GM21723 (cell line): Measurements from ENCODE around the gene NOVA2.
"Not testable (repeated sequence)": the region's sequence is repeated elsewhere in the genome, so short reads cannot be mapped to it uniquely, and the experiment has no call there.

ENCODE experiments used
- ATAC-seq: cut with Tn5 transposase; IDR thresholded peaks from one replicate; pipeline ENCODE4 v1.9.1; 2021; ENCODE audit warnings: mild to moderate bottlenecking, moderate library complexity; ENCODE audit not compliant: unreplicated experiment

The NOVA2 gene

GRCh38 chr19:45897261-45897812 is 76.3 kb downstream of the NOVA2 start:
- no peak for ATAC-seq

GRCh38 chr19:45895983-45896599 is 77.6 kb downstream of the NOVA2 start:
- ATAC-seq = not testable (repeated sequence)

DNA sequence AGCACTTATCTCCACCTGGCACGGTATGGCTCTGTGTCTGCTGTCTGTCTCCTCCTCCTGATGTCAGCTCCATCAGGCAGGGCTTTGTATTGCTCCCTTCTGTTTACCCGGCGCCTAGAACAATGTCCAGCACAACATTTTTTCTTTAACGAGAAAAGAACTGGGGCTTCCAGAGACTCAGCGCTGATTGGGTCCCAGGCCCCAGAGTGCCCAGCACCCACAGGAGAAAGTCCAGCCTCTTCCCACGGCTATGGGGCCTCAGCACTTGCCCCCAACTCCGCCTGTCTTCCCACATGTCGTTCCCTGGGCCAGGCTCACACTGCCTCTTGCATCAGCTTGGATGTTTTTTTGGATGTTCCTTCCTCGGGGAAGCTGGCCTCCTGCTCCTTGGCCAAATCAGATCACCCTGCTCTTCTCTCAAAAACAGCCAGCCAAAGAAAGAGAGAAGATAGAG is 78.1 kb downstream of the NOVA2 start:
- ATAC-seq = no peak

GRCh38 chr19:45890877-45891276 is 82.8 kb downstream of the NOVA2 start:
- ATAC-seq = no peak

DNA sequence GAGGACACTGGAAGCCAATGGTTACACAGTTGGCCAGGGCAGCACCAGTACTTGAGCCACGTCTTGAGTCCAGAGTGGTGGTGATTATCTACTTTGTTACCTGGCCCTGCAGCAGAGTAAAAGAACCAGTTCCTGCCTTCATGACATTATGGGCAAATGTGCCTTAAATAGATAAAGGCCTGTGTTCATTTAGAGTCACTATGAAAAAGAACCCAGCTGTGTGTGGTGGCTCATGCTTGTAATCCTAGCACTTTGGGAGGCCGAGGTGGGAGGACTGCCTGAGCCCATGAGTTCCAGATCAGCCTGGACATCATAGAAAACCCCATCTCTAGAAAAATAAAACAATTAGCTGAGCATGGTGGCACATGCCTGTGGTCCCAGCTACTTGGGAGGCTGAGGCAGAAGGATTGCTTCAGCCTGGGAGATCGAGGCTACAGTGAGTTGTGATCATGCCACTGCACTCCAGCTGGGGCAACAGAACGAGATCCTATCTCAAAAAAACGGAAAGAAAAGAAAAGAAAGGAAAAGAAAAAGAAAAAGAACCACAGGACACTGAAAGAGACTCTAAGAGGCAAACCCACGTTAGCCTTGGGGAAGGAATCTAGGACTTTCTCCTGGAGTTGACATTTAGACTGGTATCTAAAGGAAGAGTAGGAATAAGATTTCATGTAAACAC is 84.3 kb downstream of the NOVA2 start:
- ATAC-seq = no peak

- no peak for ATAC-seq
Measured at GRCh38 chr19:45887200-45887710, 86.4 kb downstream of the NOVA2 start.

DNA sequence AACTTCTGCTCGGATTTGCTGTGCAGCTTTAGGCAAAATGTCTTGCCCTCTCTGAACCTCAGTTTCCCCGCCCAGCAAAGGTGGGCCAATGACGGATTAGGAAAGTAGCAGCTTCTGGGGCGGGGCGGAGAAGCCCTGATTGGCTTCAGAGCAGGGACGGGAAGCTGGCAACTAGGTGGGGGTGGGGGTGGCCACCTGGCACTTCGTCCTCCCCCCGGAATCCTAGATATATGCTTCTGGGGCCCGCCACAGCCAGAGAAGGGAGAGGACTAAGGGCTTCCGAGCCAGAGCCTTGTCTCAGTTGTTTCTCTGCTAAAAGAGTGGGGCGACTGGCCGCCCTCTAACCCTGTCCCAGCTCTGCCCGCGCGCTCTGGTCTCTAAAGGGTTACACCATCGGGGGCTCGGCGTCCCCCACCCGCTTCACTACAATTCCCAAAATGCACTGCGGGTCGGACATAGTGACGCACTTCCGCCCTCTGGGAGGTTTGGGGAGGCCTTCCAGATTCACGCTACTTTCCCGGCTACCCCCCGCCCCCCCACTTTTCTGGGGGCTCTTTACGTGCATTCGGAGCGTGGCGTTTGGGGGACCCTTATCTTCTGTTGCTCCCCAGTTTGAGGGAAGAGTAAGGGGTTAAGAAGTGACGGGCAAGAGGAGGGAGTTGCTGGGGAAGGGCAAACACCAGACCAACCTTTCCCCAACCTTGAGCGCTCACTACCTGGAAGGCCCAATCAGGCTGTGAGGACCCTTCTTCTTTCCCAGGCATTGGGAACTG is 87.1 kb downstream of the NOVA2 start:
- peak; percentile 57 for ATAC-seq

- ATAC-seq = peak; percentile 55
Measured at GRCh38 chr19:45885556-45886426, 87.9 kb downstream of the NOVA2 start, which contains the start of gene IRF2BP1. Gene IRF2BP1, minus strand, starts transcription at chr19:45886141. Its CDS starts 367 bp downstream, at chr19:45885774.

DNA sequence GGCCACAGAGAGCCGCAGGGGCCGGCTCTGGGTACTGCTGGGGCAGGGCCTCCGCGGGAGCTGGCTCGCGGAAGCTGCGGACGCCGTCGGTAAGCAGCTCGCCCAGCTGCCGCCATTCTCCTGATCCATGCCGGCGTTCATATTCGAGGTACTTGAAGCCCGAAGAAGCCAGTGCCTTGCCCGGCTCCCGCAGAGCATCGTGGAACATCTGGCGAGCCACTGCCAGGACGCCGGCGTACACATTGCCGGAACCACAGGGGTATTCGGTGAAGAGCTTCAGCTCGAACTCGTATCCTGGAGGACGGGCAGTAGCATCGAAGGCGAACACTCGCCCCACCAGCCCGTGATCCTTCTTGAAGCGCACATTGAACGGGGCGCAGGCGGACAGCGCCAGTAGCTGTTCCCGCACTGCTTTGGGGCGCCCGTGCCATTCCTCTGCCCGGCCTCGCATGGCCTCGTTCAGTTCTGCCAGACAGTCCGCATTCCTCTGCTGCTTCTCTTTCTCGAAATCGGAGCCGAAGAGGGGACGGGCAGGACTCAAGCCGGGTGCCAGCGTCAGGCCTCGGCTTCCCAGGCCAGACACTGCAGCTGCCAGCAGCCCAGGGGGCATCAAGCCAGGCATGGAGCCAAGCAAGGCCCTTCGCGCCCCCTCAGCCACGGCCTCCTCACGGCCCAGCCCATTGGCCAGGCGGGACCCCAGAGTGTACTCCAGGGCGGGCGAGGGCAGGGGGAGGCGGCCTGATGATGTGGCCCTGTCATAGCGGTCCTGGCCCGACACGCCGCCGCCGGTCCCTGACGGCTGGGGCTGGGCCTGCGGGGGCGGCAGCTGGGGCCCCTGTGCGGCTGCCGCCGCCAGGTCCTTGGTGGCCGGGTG is 88.7 kb downstream of the NOVA2 start:
- no peak for ATAC-seq

DNA sequence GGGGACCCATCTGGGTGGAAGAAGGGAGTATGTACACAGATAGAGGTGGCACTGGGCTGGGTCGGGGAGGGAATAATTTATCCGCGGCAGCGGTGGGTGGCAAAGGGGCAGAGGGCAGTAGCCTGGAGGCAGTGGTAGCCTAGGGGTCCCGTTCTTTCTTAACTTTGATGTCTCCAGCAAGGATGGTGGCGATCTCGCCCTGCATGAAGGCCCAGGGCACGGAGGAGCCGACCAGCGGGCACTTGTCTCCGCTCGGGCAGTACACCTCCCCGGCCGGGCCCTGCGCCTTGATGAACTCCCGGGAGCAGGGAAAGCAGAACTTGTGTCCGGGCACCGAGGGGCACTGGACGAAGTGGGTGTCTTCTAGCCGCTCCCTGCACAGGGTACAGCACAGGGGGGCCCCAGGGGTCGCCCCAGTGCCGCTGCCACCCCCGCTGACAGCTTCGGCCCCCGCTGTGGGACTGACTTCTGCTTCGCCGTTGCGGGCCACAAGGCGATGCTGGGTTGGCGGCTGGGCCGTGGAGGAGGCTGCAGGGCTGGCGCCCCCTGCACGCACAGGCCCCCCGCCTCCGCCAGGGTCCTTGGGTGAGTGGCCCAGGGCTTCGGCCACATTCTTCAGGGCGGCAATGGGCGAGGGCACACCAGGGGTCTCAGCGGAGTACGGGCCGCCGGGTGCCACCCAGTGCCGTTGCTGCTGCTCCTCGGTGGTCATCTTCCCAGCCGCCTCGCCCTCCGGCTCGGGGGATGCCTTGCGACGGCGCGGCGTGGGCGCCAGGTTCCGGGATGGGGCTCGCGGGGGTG is 89.6 kb downstream of the NOVA2 start:
- no peak for ATAC-seq
